OCI-LY7 (cell line): ENCODE results near the gene BCKDHB. TPM values are rescaled to one million over a fixed set of nuclear protein-coding genes. Genes with fewer than 3 reads are reported as not detected.

Experiments used
- BruUV-seq: library from RNA; stranded (reverse); fragments of 400-500 nt; replicated peaks from 2 replicates; lab custom pipeline; 2021; lab: Mats Ljungman, UMichigan
- CTCF ChIA-PET: fragments of 300-600 bp; sonication (Branson Sonifier 250); formaldehyde crosslinking; loops from one replicate; lab custom pipeline; 2022; ENCODE audit warnings: antibody characterized with exemption; ENCODE audit not compliant: unreplicated experiment; lab: Charles Lee
- POLR2A ChIA-PET: fragments of 300-600 bp; sonication (Branson Sonifier 250); formaldehyde crosslinking; loops from one replicate; lab custom pipeline; 2022; ENCODE audit warnings: antibody characterized with exemption; lab: Charles Lee
- DNase-seq: peaks from one replicate; pipeline ENCODE4 v3.0.0-alpha.2; 2015; ENCODE audit warnings: low spot score
- H2AFZ ChIP-seq: fragments of 200-600 bp; sonication (generic), shearing (Covaris generic); 2 replicates; pipeline ENCODE4 v1.6.1; 2014; ENCODE audit warnings: mild to moderate bottlenecking, antibody characterized with exemption, low read length, moderate library complexity
- H3K27ac ChIP-seq: fragments of 200-600 bp; sonication (generic); 2 replicates; pipeline ENCODE4 v1.5.1; 2014; ENCODE audit warnings: mixed run types, low read depth, mild to moderate bottlenecking, moderate library complexity, low read length, inconsistent platforms; ENCODE audit not compliant: poor library complexity, severe bottlenecking
- H3K36me3 ChIP-seq: fragments of 200-600 bp; sonication (generic); 2 replicates; pipeline ENCODE4 v1.6.1; 2014; ENCODE audit warnings: mild to moderate bottlenecking, antibody characterized with exemption, low read length, moderate library complexity, mixed read lengths; ENCODE audit not compliant: insufficient read depth
- H3K4me1 ChIP-seq: fragments of 200-600 bp; sonication (generic); 2 replicates; pipeline ENCODE4 v1.5.1; 2014; ENCODE audit warnings: mild to moderate bottlenecking, low read length; ENCODE audit not compliant: insufficient read depth, poor library complexity, severe bottlenecking
- H3K4me2 ChIP-seq: fragments of 200-600 bp; sonication (generic); 2 replicates; pipeline ENCODE4 v1.6.1; 2014; ENCODE audit warnings: mild to moderate bottlenecking, low read length
- H3K4me3 ChIP-seq: fragments of 200-600 bp; sonication (generic); 2 replicates; pipeline ENCODE4 v1.5.1; 2014; ENCODE audit warnings: mild to moderate bottlenecking, low read depth, low read length; ENCODE audit not compliant: poor library complexity, severe bottlenecking
- H3K79me2 ChIP-seq: fragments of 200-600 bp; sonication (generic); 2 replicates; pipeline ENCODE4 v1.6.1; 2016; ENCODE audit warnings: low read depth, mild to moderate bottlenecking, low read length, moderate library complexity, mixed read lengths; ENCODE audit not compliant: insufficient read depth
- H3K9me2 ChIP-seq: fragments of 200-600 bp; sonication (generic); 2 replicates; pipeline ENCODE4 v1.6.1; 2016; ENCODE audit warnings: mild to moderate bottlenecking, low read length, mixed read lengths; ENCODE audit not compliant: insufficient read depth
- H3K9me3 ChIP-seq: fragments of 200-600 bp; sonication (generic); 2 replicates; pipeline ENCODE4 v1.6.1; 2014; ENCODE audit warnings: mild to moderate bottlenecking, mixed run types, low read length, mixed read lengths
- H4K20me1 ChIP-seq: fragments of 200-600 bp; sonication (generic); 2 replicates; pipeline ENCODE4 v1.6.1; 2014; ENCODE audit warnings: mild to moderate bottlenecking, antibody characterized with exemption, low read length, moderate library complexity, mixed read lengths; ENCODE audit not compliant: insufficient read depth
- EZH2phosphoT487 ChIP-seq: fragments of 200-600 bp; sonication (generic); IDR thresholded peaks from 2 replicates; pipeline ENCODE4 v1.6.1; 2018; ENCODE audit warnings: low read depth, borderline replicate concordance, mild to moderate bottlenecking, mixed run types, antibody characterized with exemption, low read length, moderate library complexity, mixed read lengths
- intact Hi-C: fragments of 100-400 bp; cut with micrococcal nuclease; formaldehyde crosslinking; loops from one replicate; pipeline ENCODE4 v1.10.0; 2022; ENCODE audit not compliant: unreplicated experiment
- total RNA-seq, 2 experiments: library from RNA; depleted of rRNA in 1 of 2; stranded (reverse); fragments of >200 nt in 1 of 2; shearing (Covaris generic) in 1 of 2; gene quantifications; 2 replicates each; pipeline ENCODE4 v1.2.3, GENCODE V29; 2014 to 2022
- TF ChIP-seq, protein P1 (sequence below): fragments of 200-600 bp; sonication (generic); conservative IDR thresholded peaks from 2 replicates; pipeline ENCODE4 v1.5.1; 2014; ENCODE audit warnings: mild to moderate bottlenecking, antibody characterized with exemption, low read length, moderate library complexity, mixed read lengths

Gene BCKDHB
- total RNA-seq, 2 experiments from 2014 or later, result 25.7 to 30.3 TPM

DNA sequence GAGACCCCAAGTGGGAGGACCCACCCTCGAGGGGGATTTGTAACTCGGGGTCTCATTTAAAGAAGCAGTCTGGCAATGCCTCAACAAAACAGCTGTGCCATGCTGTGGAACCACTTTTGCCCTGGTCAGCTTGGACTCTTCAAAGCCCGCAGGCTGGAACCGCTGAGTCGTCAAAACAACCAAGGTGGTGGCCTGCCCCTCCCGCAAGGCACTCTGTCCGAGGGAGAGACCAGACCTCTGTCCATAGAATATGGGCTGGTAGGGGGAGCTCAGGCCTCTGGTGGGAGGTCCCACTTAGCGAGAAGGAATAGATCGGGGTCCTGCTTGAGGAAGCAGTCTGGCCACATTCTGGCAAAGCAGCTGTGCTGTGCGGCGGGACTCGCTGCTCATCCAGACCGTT lies 208.1 kb downstream of the BCKDHB start:
- Histone ChIP-seq H3K36me3 (no peaks in the 10 kb centered on the region), H3K9me3 (no peaks in the 10 kb centered on the region), H3K4me3 (no peak overlapping the region), H3K27ac (no peak overlapping the region), H3K4me2 (no peak overlapping the region), H3K4me1 (no peaks in the 10 kb centered on the region), H3K9me2 (no peaks in the 10 kb centered on the region), H3K79me2 (no peaks in the 10 kb centered on the region), H4K20me1 (no peaks in the 10 kb centered on the region), H2AFZ (no peak overlapping the region)
- no peak for DNase-seq
- TF ChIP-seq, protein P1, sequence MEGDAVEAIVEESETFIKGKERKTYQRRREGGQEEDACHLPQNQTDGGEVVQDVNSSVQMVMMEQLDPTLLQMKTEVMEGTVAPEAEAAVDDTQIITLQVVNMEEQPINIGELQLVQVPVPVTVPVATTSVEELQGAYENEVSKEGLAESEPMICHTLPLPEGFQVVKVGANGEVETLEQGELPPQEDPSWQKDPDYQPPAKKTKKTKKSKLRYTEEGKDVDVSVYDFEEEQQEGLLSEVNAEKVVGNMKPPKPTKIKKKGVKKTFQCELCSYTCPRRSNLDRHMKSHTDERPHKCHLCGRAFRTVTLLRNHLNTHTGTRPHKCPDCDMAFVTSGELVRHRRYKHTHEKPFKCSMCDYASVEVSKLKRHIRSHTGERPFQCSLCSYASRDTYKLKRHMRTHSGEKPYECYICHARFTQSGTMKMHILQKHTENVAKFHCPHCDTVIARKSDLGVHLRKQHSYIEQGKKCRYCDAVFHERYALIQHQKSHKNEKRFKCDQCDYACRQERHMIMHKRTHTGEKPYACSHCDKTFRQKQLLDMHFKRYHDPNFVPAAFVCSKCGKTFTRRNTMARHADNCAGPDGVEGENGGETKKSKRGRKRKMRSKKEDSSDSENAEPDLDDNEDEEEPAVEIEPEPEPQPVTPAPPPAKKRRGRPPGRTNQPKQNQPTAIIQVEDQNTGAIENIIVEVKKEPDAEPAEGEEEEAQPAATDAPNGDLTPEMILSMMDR, result no peak
- TF ChIP-seq EZH2phosphoT487, result no peak
- no TSS peak for BruUV-seq
- intact Hi-C loops, result no loop called here
- ChIA-PET POLR2A (no interaction called here), CTCF (no interaction called here)

GRCh38 chr6:80316686-80317231 lies 210.3 kb downstream of the BCKDHB start:
- ChIA-PET CTCF (no interaction called here), POLR2A (no interaction called here)
- Histone ChIP-seq H3K27ac (no peak overlapping the region), H3K4me3 (no peak overlapping the region), H3K79me2 (no peaks in the 10 kb centered on the region), H4K20me1 (0 out of 2 replicates have a peak, but pooled peaks cover 5% of the 10 kb centered on the region), H3K4me1 (no peaks in the 10 kb centered on the region), H3K9me2 (no peaks in the 10 kb centered on the region), H2AFZ (no peak overlapping the region), H3K4me2 (no peak overlapping the region), H3K36me3 (no peaks in the 10 kb centered on the region), H3K9me3 (no peaks in the 10 kb centered on the region)
- no peak for DNase-seq
- intact Hi-C loops, result no loop called here
- no TSS peak for BruUV-seq
- TF ChIP-seq EZH2phosphoT487, result no peak
- TF ChIP-seq, protein P1, result no peak

- no TSS peak for BruUV-seq
- intact Hi-C loops, result no loop called here
- H3K4me2 ChIP-seq, result no peak overlapping the region
- POLR2A ChIA-PET, result interaction anchor here (0.6 to 1.5 kb wide), 3 partner anchors 11 to 169 kb away, joined by 3 to 5 read pairs (median 3); no protein-coding TSS in a partner anchor
- no peaks in the 10 kb centered on the region for H3K36me3 ChIP-seq
- TF ChIP-seq, protein P1, result no peak
- TF ChIP-seq EZH2phosphoT487, result no peak
- no peaks in the 10 kb centered on the region for H3K9me2 ChIP-seq
- no peak for DNase-seq
- no peak overlapping the region for H3K27ac ChIP-seq
- CTCF ChIA-PET, result no interaction called here
- H3K4me3 ChIP-seq, result no peak overlapping the region
- H3K9me3 ChIP-seq, result no peaks in the 10 kb centered on the region
- no peak overlapping the region for H2AFZ ChIP-seq
- H4K20me1 ChIP-seq, result 0 out of 2 replicates have a peak, but pooled peaks cover 5% of the 10 kb centered on the region
- H3K79me2 ChIP-seq, result no peaks in the 10 kb centered on the region
- H3K4me1 ChIP-seq, result no peaks in the 10 kb centered on the region
Observed at GRCh38 chr6:80319196-80319595, 212.7 kb downstream of the BCKDHB start.
